ENCODE data around the gene TSHZ2.

GRCh38 chr20:53513489-53514298 lies 541.5 kb downstream of the TSHZ2 start:
- TF ChIP-seq SUZ12 (IDR thresholded peaks at IDR 0.05; ENCODE audit: extremely low read depth, insufficient read depth, insufficient read length) = no peak
- no peak for TF ChIP-seq ZNF274 (IDR thresholded peaks at IDR 0.05; ENCODE audit: low read depth, low read length)

Measured in NT2/D1 (cell line).